ENCODE data around the gene GHITM. TPM values are rescaled to one million over a fixed set of nuclear protein-coding genes. Genes with fewer than 3 reads are reported as not detected.

The GHITM gene
- total and polyA plus RNA-seq, 2 donors (not counting 1 experiment from before 2014, with no cell fraction given) = 40.5 to 75.1 TPM

DNA sequence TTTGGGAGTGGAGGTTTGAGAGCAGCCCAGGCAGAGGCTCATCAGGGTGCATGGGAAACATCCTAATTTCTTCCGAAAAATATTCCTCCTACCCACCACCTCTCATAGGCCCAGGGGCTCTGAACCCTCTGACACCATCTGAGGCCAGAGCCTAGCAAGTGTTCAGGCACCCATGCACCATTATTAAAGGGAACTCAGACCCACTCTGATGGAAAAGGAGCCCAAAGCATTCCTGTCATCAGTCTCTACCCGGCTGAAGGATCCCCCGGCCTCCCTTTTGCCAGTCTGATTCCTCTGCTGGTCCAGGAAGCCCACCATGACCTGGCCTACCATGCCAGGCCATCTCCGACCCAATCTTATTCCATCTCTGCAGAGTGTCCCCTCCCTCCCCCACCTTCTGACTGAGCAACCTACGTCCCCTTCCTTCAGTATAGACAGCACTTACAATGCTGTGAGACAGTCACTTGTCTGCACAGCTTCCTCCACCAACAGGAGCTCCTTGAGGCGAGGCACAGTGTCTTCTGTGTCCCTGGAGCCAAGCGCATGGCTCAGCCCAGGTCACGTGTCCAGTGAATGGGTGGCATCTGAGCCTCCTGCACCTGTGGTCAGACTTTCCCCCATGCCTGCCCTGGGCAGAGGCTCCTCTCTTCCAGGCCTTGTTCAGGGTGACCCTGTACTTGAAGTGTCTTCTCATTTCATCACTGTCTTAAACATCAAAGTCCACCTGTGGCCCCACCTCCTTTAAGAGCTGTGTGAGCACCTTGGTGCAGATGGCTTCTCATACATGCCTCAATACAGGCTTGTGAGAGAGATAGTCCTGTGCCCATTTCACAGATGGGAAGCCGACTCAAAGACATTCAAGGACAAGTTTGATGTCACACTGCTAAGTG, 33.4 kb downstream of the GHITM start:
- ChIA-PET CTCF (interaction anchor here (1.6 kb wide), 1 partner anchor 25 kb away, joined by 3 read pairs; no protein-coding TSS in a partner anchor), POLR2A (no interaction called here)

More for the DNA sequence above, 33.4 kb downstream of the GHITM start:
- Mint-ChIP-seq H3K9me3 (ENCODE audit: insufficient read depth) (peaks cover 2% of the 10 kb centered on the region), H3K27me3 (no peaks in the 10 kb centered on the region), H3K27ac (peak overlapping the region; percentile 90), H3K4me3 (peak overlapping the region; percentile 40), H3K4me1 (peaks cover 26% of the 10 kb centered on the region)
- H3K4me1 ChIP-seq (ENCODE audit: control insufficient read depth in 2 of 2, insufficient read depth in 2 of 2, low read length in 2 of 2) = peaks cover 17 to 31% of the 10 kb centered on the region in 2 donors
- ATAC-seq (ENCODE audit: low read depth) = peak; percentile 45
- H3K9ac ChIP-seq (ENCODE audit: low read length) = no peak overlapping the region
- H3K9me3 ChIP-seq (ENCODE audit: control extremely low read depth in 1 of 3, control insufficient read depth in 2 of 3, insufficient read depth in 1 of 3, low read length in 2 of 3) = peaks cover 0 to 4% (median 0%) of the 10 kb centered on the region in 3 donors
- peak overlapping the region; percentile 80 for H2AFZ ChIP-seq (ENCODE audit: insufficient read depth, low read depth, low read length, poor library complexity, severe bottlenecking)
- no peak overlapping the region for H3K4me3 ChIP-seq (ENCODE audit: control extremely low read depth in 1 of 5, extremely low read depth in 1 of 5, insufficient read depth in 1 of 5, low read depth in 2 of 5, low read length in 4 of 5)
- H4K20me1 ChIP-seq (ENCODE audit: control insufficient read depth, insufficient read depth, low read length, poor library complexity, severe bottlenecking) = no peaks in the 10 kb centered on the region
- H3K27ac ChIP-seq (ENCODE audit: low read length in 2 of 2) = peak overlapping the region; percentile 46 to 78
- DNase-seq = no peak
- WGBS (ENCODE audit: insufficient coverage) = 92% methylated on average over 9 of the region's 9 CpGs
- intact Hi-C loops (cut with micrococcal nuclease) = loop anchor here (1.0 kb wide), 1 partner anchor 33 kb away; the partner anchor contains the start of gene GHITM
- no peaks in the 10 kb centered on the region for H3K27me3 ChIP-seq (replicated peaks in 1 of 4; ENCODE audit: control extremely low read depth in 1 of 4, control insufficient read depth in 3 of 4, insufficient read depth in 4 of 4, low read length in 3 of 4)
- H3K4me2 ChIP-seq (replicated peaks; ENCODE audit: low read depth, low read length, poor library complexity, severe bottlenecking) = peak overlapping the region; percentile 11
- H3K36me3 ChIP-seq (replicated peaks in 1 of 2; ENCODE audit: control extremely low read depth in 1 of 2, control insufficient read depth in 1 of 2, extremely low read depth in 1 of 2, insufficient read depth in 2 of 2, low read length in 1 of 2) = no peaks in the 10 kb centered on the region
- H3K79me2 ChIP-seq (ENCODE audit: control insufficient read depth, insufficient read depth, low read length) = no peaks in the 10 kb centered on the region
- TF ChIP-seq, protein P1, sequence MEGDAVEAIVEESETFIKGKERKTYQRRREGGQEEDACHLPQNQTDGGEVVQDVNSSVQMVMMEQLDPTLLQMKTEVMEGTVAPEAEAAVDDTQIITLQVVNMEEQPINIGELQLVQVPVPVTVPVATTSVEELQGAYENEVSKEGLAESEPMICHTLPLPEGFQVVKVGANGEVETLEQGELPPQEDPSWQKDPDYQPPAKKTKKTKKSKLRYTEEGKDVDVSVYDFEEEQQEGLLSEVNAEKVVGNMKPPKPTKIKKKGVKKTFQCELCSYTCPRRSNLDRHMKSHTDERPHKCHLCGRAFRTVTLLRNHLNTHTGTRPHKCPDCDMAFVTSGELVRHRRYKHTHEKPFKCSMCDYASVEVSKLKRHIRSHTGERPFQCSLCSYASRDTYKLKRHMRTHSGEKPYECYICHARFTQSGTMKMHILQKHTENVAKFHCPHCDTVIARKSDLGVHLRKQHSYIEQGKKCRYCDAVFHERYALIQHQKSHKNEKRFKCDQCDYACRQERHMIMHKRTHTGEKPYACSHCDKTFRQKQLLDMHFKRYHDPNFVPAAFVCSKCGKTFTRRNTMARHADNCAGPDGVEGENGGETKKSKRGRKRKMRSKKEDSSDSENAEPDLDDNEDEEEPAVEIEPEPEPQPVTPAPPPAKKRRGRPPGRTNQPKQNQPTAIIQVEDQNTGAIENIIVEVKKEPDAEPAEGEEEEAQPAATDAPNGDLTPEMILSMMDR (IDR thresholded peaks at IDR 0.05) = no peak
- no peak for TF ChIP-seq EZH2 (IDR thresholded peaks at IDR 0.05; ENCODE audit: borderline replicate concordance, insufficient read depth, low read depth, low read length, poor library complexity, severe bottlenecking)
